OCI-LY3 (cell line): ENCODE measurements around the gene SRPX2.

Experiments used
- H2AFZ ChIP-seq: fragments of 200-600, 300-600 bp; shearing (Covaris generic); 2 replicates; pipeline ENCODE4 v1.6.0; 2014; ENCODE audit warnings: antibody characterized with exemption, low read depth, low read length
- H3K27ac ChIP-seq: fragments of 200-600, 300-600 bp; sonication (generic); 2 replicates; pipeline ENCODE4 v1.5.1; 2014; ENCODE audit warnings: mild to moderate bottlenecking, low read length, moderate library complexity, mixed read lengths
- H3K27me3 ChIP-seq: fragments of 200-600, 300-600 bp; sonication (generic); 2 replicates; pipeline ENCODE4 v1.6.1; 2014; ENCODE audit warnings: low read depth, low read length, mixed read lengths
- H3K36me3 ChIP-seq: fragments of 200-600, 300-600 bp; sonication (generic); replicated peaks from 2 replicates; pipeline ENCODE3; 2014; ENCODE audit warnings: low read depth, low read length, mixed read lengths
- H3K4me1 ChIP-seq: fragments of 300-600, 200-600 bp; sonication (generic); 2 replicates; pipeline ENCODE4 v1.6.1; 2014; ENCODE audit warnings: low read length, mixed read lengths
- H3K4me2 ChIP-seq: fragments of 200-600, 300-600 bp; sonication (generic); 2 replicates; pipeline ENCODE4 v1.6.1; 2014; ENCODE audit warnings: low read length, mixed read lengths
- H3K4me3 ChIP-seq: fragments of 300-600, 200-600 bp; sonication (generic); 2 replicates; pipeline ENCODE4 v1.5.1; 2014; ENCODE audit warnings: antibody characterized with exemption, mild to moderate bottlenecking, low read length, moderate library complexity
- H3K79me2 ChIP-seq: fragments of 300-600, 200-600 bp; shearing (Covaris generic); 2 replicates; pipeline ENCODE4 v1.6.1; 2014; ENCODE audit warnings: mild to moderate bottlenecking, low read length, mixed read lengths
- H3K9ac ChIP-seq: fragments of 300-600, 200-600 bp; shearing (Covaris generic); 2 replicates; pipeline ENCODE4 v1.6.0; 2014; ENCODE audit warnings: mild to moderate bottlenecking, low read length, moderate library complexity
- H3K9me3 ChIP-seq: fragments of 200-600, 300-600 bp; shearing (Covaris generic); 2 replicates; pipeline ENCODE4 v1.6.1; 2014; ENCODE audit warnings: low read length, mixed read lengths; ENCODE audit not compliant: insufficient read depth
- H4K20me1 ChIP-seq: fragments of 200-600, 300-600 bp; sonication (generic); 2 replicates; pipeline ENCODE4 v1.6.1; 2016; ENCODE audit warnings: low read length, mixed read lengths; ENCODE audit not compliant: insufficient read depth
- CTCF ChIP-seq: fragments of 200-600, 300-600 bp; sonication (generic); IDR thresholded peaks from 2 replicates; pipeline ENCODE4 v1.5.1; 2014; ENCODE audit warnings: antibody characterized with exemption, low read length, low read depth
- EZH2phosphoT487 ChIP-seq: fragments of 200-600 bp; shearing (Covaris generic); IDR thresholded peaks from 2 replicates; pipeline ENCODE4 v1.6.1; 2018; ENCODE audit warnings: antibody characterized with exemption, mixed run types, low read depth

The SRPX2 gene

GRCh38 chrX:100674705-100675104 lies 30.7 kb downstream of the SRPX2 start:
- Histone ChIP-seq H3K4me1 (peaks cover 7% of the 10 kb centered on the region), H4K20me1 (no peaks in the 10 kb centered on the region), H3K9me3 (no peaks in the 10 kb centered on the region), H3K4me2 (no peak overlapping the region), H2AFZ (no peak overlapping the region), H3K36me3 (no peaks in the 10 kb centered on the region), H3K4me3 (no peak overlapping the region), H3K79me2 (no peaks in the 10 kb centered on the region), H3K27me3 (peaks cover 58% of the 10 kb centered on the region), H3K27ac (no peak overlapping the region), H3K9ac (no peak overlapping the region)
- no peak for TF ChIP-seq CTCF
- no peak for TF ChIP-seq EZH2phosphoT487

DNA sequence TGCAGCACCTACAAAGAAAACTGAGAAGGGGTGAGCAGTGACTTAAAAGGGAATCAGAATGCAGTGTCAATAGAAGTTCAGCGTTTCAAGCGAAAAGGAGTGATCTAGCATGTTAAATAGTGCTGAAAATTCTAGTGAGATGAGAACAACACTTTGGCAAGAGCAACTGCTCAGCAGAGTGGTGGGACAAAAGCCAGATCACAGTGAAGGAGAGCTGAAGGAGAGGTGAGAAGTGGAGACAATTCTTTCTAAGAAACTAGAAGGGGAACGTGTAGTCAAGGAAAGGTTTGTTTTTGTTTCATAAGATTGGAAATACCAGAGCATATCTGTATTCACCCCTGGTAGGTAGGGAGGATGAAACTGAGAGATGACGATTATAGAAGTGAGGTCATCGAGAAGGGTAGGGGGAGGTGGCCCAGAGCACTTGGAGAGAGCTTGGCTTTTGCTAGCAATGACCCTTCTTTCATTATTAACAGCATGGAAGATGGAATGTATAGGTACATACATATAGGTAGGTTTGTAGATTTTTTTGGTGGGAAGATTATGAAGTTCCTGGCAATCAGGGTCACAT lies 33.7 kb downstream of the SRPX2 start:
- H3K9ac ChIP-seq, result no peak overlapping the region
- no peak overlapping the region for H3K27ac ChIP-seq
- H3K9me3 ChIP-seq, result no peaks in the 10 kb centered on the region
- no peak overlapping the region for H2AFZ ChIP-seq
- no peaks in the 10 kb centered on the region for H3K79me2 ChIP-seq
- no peak overlapping the region for H3K4me2 ChIP-seq
- H4K20me1 ChIP-seq, result no peaks in the 10 kb centered on the region
- H3K4me1 ChIP-seq, result peaks cover 7% of the 10 kb centered on the region
- no peak overlapping the region for H3K4me3 ChIP-seq
- no peak for TF ChIP-seq CTCF
- no peak for TF ChIP-seq EZH2phosphoT487
- peaks cover 47% of the 10 kb centered on the region for H3K27me3 ChIP-seq
- no peaks in the 10 kb centered on the region for H3K36me3 ChIP-seq

DNA sequence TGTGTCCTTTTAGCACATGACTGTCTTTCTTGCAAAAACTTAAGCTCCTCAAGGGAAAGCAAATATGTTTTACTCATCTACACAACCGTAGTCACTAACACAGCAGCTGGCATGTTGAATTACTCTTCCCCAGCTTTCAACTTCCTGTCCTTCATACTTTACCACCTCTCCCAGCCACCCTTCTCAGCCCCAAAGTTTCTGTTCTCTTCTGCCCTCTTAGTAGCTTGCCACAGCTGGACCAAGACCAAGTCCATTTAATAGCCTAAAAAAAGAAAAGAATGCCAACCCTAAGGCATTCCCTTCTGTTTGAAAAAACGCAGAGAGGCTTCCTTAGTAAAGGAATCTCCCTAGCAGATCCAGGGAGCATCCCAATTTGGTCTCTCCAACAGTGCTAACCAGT lies 36.8 kb downstream of the SRPX2 start:
- Histone ChIP-seq H4K20me1 (no peaks in the 10 kb centered on the region), H3K4me1 (no peaks in the 10 kb centered on the region), H3K27me3 (peaks cover 21% of the 10 kb centered on the region), H3K4me2 (no peak overlapping the region), H2AFZ (no peak overlapping the region), H3K36me3 (no peaks in the 10 kb centered on the region), H3K79me2 (no peaks in the 10 kb centered on the region), H3K27ac (no peak overlapping the region), H3K9ac (no peak overlapping the region), H3K4me3 (no peak overlapping the region), H3K9me3 (no peaks in the 10 kb centered on the region)
- no peak for TF ChIP-seq EZH2phosphoT487
- TF ChIP-seq CTCF, result no peak

DNA sequence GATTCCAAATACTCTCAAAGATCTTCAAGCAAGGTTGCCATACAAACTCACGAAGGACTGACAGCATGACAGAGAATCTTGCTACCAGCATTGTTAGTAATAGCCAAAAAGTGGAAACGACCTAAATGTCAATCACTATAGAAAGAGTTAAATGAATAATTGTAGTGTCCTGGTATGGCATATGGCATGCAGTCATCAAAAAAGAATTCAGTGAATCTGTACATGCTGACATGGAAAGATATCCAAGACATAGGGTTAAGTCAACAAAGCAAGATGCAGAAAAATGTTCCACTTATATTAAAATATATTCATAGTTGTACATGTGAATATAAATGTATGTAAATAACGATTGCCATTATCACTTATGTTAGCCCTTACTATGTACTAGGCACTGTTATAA lies 37.6 kb downstream of the SRPX2 start:
- Histone ChIP-seq H4K20me1 (no peaks in the 10 kb centered on the region), H3K27me3 (peaks cover 21% of the 10 kb centered on the region), H3K36me3 (no peaks in the 10 kb centered on the region), H3K79me2 (no peaks in the 10 kb centered on the region), H3K4me2 (no peak overlapping the region), H3K4me3 (no peak overlapping the region), H3K9me3 (no peaks in the 10 kb centered on the region), H3K9ac (no peak overlapping the region), H3K27ac (no peak overlapping the region), H3K4me1 (no peaks in the 10 kb centered on the region), H2AFZ (no peak overlapping the region)
- TF ChIP-seq CTCF (no peak), EZH2phosphoT487 (no peak)
